Right cardiac atrium (tissue), 5 donors: Measurements from ENCODE around the gene PPM1M. TPM values are rescaled to one million over a fixed set of nuclear protein-coding genes. Genes with fewer than 3 reads are reported as not detected.

Experiments used
- ATAC-seq, 2 donors: fragments of 200-7000 bp; cut with Tn5 transposase; one replicate each; pipeline versions ENCODE4 v1.8.0 to v1.9.1; 2020; ENCODE audit warnings: moderate library complexity in 2 of 2, mild to moderate bottlenecking in 1 of 2
- DNase-seq, 3 donors: peaks; one replicate each; pipeline ENCODE4 v3.0.0-alpha.2; 2020
- H3K27ac ChIP-seq: one replicate; pipeline ENCODE4 v1.5.1; 2013; ENCODE audit warnings: mild to moderate bottlenecking, low read length, control low read depth, moderate library complexity
- H3K27me3 ChIP-seq: one replicate; pipeline ENCODE4 v1.6.1; 2013; ENCODE audit not compliant: control insufficient read depth, insufficient read depth
- H3K4me1 ChIP-seq: one replicate; pipeline ENCODE4 v1.6.1; 2013; ENCODE audit warnings: low read length; ENCODE audit not compliant: control insufficient read depth, insufficient read depth
- H3K4me3 ChIP-seq: one replicate; pipeline ENCODE4 v1.5.1; 2013; ENCODE audit warnings: low read length, control low read depth
- H3K9me3 ChIP-seq: one replicate; pipeline ENCODE4 v1.6.1; 2013; ENCODE audit warnings: low read length; ENCODE audit not compliant: control insufficient read depth
- WGBS: extraction: QIAGEN DNeasy Blood & Tissue Kit; methylation state at CpG from one replicate; pipeline ENCODE4 v1.1.7; 2013; 5-methylcytosine and 5-hydroxymethylcytosine counted together
- intact Hi-C, 4 donors: fragments of 100-400 bp; cut with DNase I; formaldehyde crosslinking; loops; one replicate each; pipeline versions ENCODE4 v1.11.0 to v1.14.0; 2022 to 2023
- polyA plus RNA-seq: library from polyadenylated mRNA; stranded (reverse); fragments of 200-250 nt; gene quantifications from one replicate; pipeline ENCODE4 v1.2.3, GENCODE V29; 2013
- total RNA-seq, 4 donors: library from RNA; stranded (reverse); fragmentation: NEBNext Ultra II Directional; extraction: Animal tissue kit (Norgen Biotek cat#: 25700); gene quantifications; one replicate each; pipeline ENCODE4 v1.2.1, GENCODE V29; 2021
- donor health status: healthy with polysubstance abuse.
- donor health status: DM: no; HTN: yes; CAD: no.
- donor health status: DM: no; HTN: no; CAD: no.
- donor health status: DM: no; HTN: yes; CAD: no; lungs with severe emphysema.
- donor health status: DM: yes; HTN: yes; CAD: no.

PPM1M gene
- total and polyA plus RNA-seq, 5 donors, result 9.5 to 16.3 (median 14.6) TPM

GRCh38 chr3:52203701-52204100, 41.9 kb upstream of the PPM1M start:
- Histone ChIP-seq H3K4me3 (no peak overlapping the region), H3K27ac (no peak overlapping the region), H3K27me3 (no peaks in the 10 kb centered on the region), H3K4me1 (peaks cover 6% of the 10 kb centered on the region), H3K9me3 (no peaks in the 10 kb centered on the region)
- no peak for ATAC-seq
- intact Hi-C loops, result no loop called here
- DNase-seq, result no peak
- WGBS, result 68% methylated on average over 1 of the region's 1 CpG

GRCh38 chr3:52204337-52205073, 41.1 kb upstream of the PPM1M start:
- H3K27ac ChIP-seq, result no peak overlapping the region
- 80% methylated on average over 10 of the region's 10 CpGs for WGBS
- intact Hi-C loops, result no loop called here
- H3K9me3 ChIP-seq, result no peaks in the 10 kb centered on the region
- no peaks in the 10 kb centered on the region for H3K27me3 ChIP-seq
- H3K4me3 ChIP-seq, result no peak overlapping the region
- no peaks in the 10 kb centered on the region for H3K4me1 ChIP-seq
- no peak for DNase-seq
- no peak for ATAC-seq

GRCh38 chr3:52205727-52206372, 39.7 kb upstream of the PPM1M start:
- H3K27ac ChIP-seq, result no peak overlapping the region
- intact Hi-C loops, result no loop called here
- H3K4me3 ChIP-seq, result no peak overlapping the region
- no peak for ATAC-seq
- WGBS, result 81% methylated on average over 6 of the region's 6 CpGs
- H3K27me3 ChIP-seq, result no peaks in the 10 kb centered on the region
- no peaks in the 10 kb centered on the region for H3K9me3 ChIP-seq
- DNase-seq, result peak in 1 of 3 donors; percentile 14
- no peaks in the 10 kb centered on the region for H3K4me1 ChIP-seq

DNA sequence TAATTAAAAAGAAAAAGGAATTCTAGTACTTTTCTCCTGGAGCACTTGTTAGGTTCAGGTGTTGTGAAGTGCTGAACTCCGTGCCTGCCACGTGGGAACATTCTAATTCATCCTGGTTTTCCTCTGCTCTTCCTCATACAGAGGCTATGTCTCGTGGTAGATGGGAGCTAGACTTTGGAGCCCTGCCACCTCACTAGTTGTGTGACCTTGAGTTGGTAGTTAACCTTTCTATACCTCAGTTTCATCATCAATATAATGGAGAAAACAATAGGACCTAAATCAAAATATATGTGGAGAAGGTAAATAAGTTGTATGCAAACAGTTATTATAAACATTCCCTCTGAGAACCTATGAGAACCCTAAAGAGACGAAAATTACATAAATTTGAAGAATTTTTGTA, 37.0 kb upstream of the PPM1M start:
- no peaks in the 10 kb centered on the region for H3K9me3 ChIP-seq
- no peaks in the 10 kb centered on the region for H3K4me1 ChIP-seq
- ATAC-seq (no peak), DNase-seq (no peak)
- H3K27ac ChIP-seq, result no peak overlapping the region
- intact Hi-C loops, result no loop called here
- no peaks in the 10 kb centered on the region for H3K27me3 ChIP-seq
- WGBS, result 91% methylated on average over 4 of the region's 4 CpGs
- H3K4me3 ChIP-seq, result no peak overlapping the region

- DNase-seq (no peak), ATAC-seq (no peak)
- Histone ChIP-seq H3K9me3 (no peaks in the 10 kb centered on the region), H3K4me3 (no peak overlapping the region), H3K27ac (no peak overlapping the region), H3K27me3 (no peaks in the 10 kb centered on the region), H3K4me1 (no peaks in the 10 kb centered on the region)
- intact Hi-C loops, result no loop called here
Observed at GRCh38 chr3:52210037-52210436, 35.5 kb upstream of the PPM1M start.

DNA sequence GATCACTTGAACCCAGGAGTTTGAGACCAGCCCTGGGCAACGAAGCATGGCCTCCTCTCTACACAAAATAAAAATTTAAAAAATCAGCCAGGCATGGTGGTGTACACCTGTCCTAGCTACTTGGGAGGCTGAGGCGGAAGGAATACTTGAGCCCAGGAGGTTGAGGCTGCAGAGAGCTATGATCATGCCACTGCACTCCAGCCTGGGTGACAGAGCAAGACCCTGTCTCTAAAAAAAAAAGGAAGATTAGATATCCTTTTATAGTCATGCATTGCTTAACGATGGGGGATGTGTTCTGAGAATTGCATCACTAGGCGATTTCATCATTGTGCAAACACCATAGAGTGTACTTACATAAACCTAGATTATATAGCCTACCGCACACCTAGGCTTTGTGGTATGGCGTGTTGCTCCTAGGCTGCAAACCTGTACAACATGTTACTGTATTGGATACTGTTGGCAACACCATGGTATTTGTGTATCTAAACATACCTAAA, 35.0 kb upstream of the PPM1M start:
- Histone ChIP-seq H3K27me3 (no peaks in the 10 kb centered on the region), H3K4me3 (no peak overlapping the region), H3K27ac (no peak overlapping the region), H3K4me1 (no peaks in the 10 kb centered on the region), H3K9me3 (no peaks in the 10 kb centered on the region)
- 82% methylated on average over 6 of the region's 6 CpGs for WGBS
- intact Hi-C loops, result no loop called here
- no peak for DNase-seq
- ATAC-seq, result no peak

DNA sequence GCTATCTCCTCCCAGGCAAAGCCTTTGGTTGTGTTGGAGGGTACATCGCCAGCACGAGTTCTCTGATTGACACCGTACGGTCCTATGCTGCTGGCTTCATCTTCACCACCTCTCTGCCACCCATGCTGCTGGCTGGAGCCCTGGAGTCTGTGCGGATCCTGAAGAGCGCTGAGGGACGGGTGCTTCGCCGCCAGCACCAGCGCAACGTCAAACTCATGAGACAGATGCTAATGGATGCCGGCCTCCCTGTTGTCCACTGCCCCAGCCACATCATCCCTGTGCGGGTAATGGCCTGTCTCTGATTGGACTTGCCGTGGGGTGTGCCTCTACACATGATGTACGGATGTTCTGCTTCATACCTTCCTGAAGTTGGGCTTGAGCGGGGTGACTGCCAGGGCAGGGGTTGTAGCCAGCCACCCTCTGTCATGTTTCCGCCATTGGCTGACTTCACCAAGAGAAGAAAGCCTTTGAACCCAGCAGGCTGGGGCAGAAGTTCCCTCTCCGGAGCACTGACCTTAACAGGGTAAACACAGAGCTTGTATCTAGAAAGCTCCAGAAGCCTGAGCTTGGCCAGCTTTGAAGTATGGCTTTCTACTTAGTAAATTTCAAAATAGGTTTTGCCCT, 34.2 kb upstream of the PPM1M start:
- H3K4me1 ChIP-seq, result peaks cover 1% of the 10 kb centered on the region
- intact Hi-C loops, result no loop called here
- no peak overlapping the region for H3K27ac ChIP-seq

GRCh38 chr3:52213005-52213404, 32.6 kb upstream of the PPM1M start:
- Histone ChIP-seq H3K9me3 (no peaks in the 10 kb centered on the region), H3K4me1 (peaks cover 8% of the 10 kb centered on the region), H3K4me3 (no peak overlapping the region), H3K27me3 (no peaks in the 10 kb centered on the region), H3K27ac (no peak overlapping the region)
- DNase-seq (peak in 1 of 3 donors; percentile 16), ATAC-seq (no peak)
- intact Hi-C loops, result no loop called here
- 76% methylated on average over 8 of the region's 8 CpGs for WGBS

More for the DNA sequence above, 34.2 kb upstream of the PPM1M start:
- no peaks in the 10 kb centered on the region for H3K27me3 ChIP-seq
- H3K4me3 ChIP-seq, result no peak overlapping the region
- ATAC-seq, result no peak
- DNase-seq, result no peak
- WGBS, result 95% methylated on average over 18 of the region's 18 CpGs
- no peaks in the 10 kb centered on the region for H3K9me3 ChIP-seq

DNA sequence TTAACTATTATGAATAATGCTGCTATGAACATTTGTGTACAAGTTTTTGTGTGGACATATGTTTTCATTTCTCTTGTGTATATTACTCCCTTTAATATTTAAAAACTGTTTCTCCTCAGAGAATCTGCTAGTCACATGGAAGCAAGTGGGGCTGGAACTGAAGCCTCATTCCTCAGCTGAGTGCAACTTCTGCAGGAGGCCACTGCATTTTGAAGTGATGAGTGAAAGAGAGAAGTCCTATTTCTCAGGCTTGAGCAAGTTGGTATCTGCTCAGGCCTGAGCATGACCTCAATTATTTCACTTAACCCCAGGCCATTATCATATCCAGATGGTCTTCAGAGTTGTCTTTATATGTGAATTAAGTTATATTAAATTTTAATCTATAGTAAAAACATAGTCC, 31.7 kb upstream of the PPM1M start:
- intact Hi-C loops, result no loop called here

DNA sequence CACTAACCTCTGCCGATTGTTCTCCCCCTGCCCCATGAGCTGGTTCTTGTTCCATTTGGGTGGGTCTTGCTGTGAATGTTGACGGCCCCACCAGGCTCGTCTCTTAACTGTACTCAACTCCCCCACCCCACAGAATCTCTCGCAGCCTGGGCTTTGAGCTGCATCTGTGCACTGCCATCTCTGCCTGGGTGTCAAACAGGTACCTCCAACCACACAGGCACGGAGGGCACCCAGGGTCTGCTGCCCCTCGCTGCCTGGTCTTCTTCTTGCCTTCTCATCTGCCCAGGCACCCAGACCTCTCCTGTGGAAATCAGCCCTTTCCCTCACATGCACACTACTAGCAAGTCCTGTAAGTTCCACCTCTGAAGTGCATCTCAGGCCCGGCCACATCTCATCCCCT, 30.2 kb upstream of the PPM1M start:
- peak in 2 of 3 donors; percentile 23 to 37 for DNase-seq
- Histone ChIP-seq H3K9me3 (no peaks in the 10 kb centered on the region), H3K27ac (no peak overlapping the region), H3K4me3 (no peak overlapping the region), H3K27me3 (no peaks in the 10 kb centered on the region), H3K4me1 (peaks cover 15% of the 10 kb centered on the region)
- 88% methylated on average over 7 of the region's 7 CpGs for WGBS
- ATAC-seq, result no peak
- intact Hi-C loops, result no loop called here

More for the DNA sequence above, 31.7 kb upstream of the PPM1M start:
- Histone ChIP-seq H3K4me3 (no peak overlapping the region), H3K27ac (no peak overlapping the region), H3K9me3 (no peaks in the 10 kb centered on the region), H3K4me1 (peaks cover 11% of the 10 kb centered on the region), H3K27me3 (no peaks in the 10 kb centered on the region)
- DNase-seq, result no peak
- ATAC-seq, result no peak
